Stimulated activated CD4-positive, alpha-beta T cell treated with anti-CD3 and anti-CD28 coated beads, TNF-alpha, amount 100 ng/mL, for 4 hours (primary cell): Measurements from ENCODE around the gene LRRC3B.
"Not testable (repeated sequence)": the region's sequence is repeated elsewhere in the genome, so short reads cannot be mapped to it uniquely, and the experiment has no call there.

ENCODE experiments used
- DNase-seq, 3 experiments: peaks; one replicate each; pipeline ENCODE4 v3.0.0-alpha.2; 2020; ENCODE audit warnings: low read depth in 3 of 3

LRRC3B gene

GRCh38 chr3:26622621-26623418, at the start of gene LRRC3B:
Gene LRRC3B (plus strand): TSS chr3:26622772. CDS start chr3:26709673, 86,901 bp downstream.
- no peak for DNase-seq

- DNase-seq = no peak
Observed at GRCh38 chr3:26574766-26575165, 47.8 kb upstream of the LRRC3B start.

- no peak for DNase-seq
Observed at GRCh38 chr3:26579116-26579515, 43.5 kb upstream of the LRRC3B start.

GRCh38 chr3:26587571-26587970, 35.0 kb upstream of the LRRC3B start:
- no peak for DNase-seq

GRCh38 chr3:26588931-26589330, 33.6 kb upstream of the LRRC3B start:
- no peak for DNase-seq

GRCh38 chr3:26589678-26590077, 32.9 kb upstream of the LRRC3B start:
- no peak for DNase-seq

GRCh38 chr3:26590919-26591484, 31.6 kb upstream of the LRRC3B start:
- DNase-seq = no peak

- DNase-seq = no peak
Observed at GRCh38 chr3:26591926-26592325, 30.6 kb upstream of the LRRC3B start.

- no peak for DNase-seq
Observed at GRCh38 chr3:26592451-26592850, 30.1 kb upstream of the LRRC3B start.

GRCh38 chr3:26596335-26596734, 26.2 kb upstream of the LRRC3B start:
- no peak for DNase-seq

- not testable (repeated sequence) for DNase-seq
Observed at GRCh38 chr3:26603311-26603710, 19.3 kb upstream of the LRRC3B start.

GRCh38 chr3:26603771-26604170, 18.8 kb upstream of the LRRC3B start:
- not testable (repeated sequence) for DNase-seq

GRCh38 chr3:26614006-26614685, 8.4 kb upstream of the LRRC3B start:
- no peak for DNase-seq

GRCh38 chr3:26621176-26621575, 1.4 kb upstream of the LRRC3B start:
- no peak for DNase-seq

- DNase-seq = no peak
Observed at GRCh38 chr3:26621906-26622620, 509 bp upstream of the LRRC3B start.

- no peak for DNase-seq
Observed at GRCh38 chr3:26623419-26624208, 1.0 kb downstream of the LRRC3B start.

GRCh38 chr3:26624209-26624765, 1.7 kb downstream of the LRRC3B start:
- no peak for DNase-seq

GRCh38 chr3:26625187-26625586, 2.6 kb downstream of the LRRC3B start:
- no peak for DNase-seq

GRCh38 chr3:26627080-26627479, 4.5 kb downstream of the LRRC3B start:
- no peak for DNase-seq

- DNase-seq = no peak
Observed at GRCh38 chr3:26628915-26629314, 6.3 kb downstream of the LRRC3B start.
